GM18858 (cell line): ENCODE results near the gene MYH11.
"Not testable (repeated sequence)": the region's sequence is repeated elsewhere in the genome, so short reads cannot be mapped to it uniquely, and the experiment has no call there.

Experiments used
- ATAC-seq: cut with Tn5 transposase; IDR thresholded peaks from one replicate; pipeline ENCODE4 v1.9.1; 2021; ENCODE audit not compliant: unreplicated experiment

MYH11 gene

DNA sequence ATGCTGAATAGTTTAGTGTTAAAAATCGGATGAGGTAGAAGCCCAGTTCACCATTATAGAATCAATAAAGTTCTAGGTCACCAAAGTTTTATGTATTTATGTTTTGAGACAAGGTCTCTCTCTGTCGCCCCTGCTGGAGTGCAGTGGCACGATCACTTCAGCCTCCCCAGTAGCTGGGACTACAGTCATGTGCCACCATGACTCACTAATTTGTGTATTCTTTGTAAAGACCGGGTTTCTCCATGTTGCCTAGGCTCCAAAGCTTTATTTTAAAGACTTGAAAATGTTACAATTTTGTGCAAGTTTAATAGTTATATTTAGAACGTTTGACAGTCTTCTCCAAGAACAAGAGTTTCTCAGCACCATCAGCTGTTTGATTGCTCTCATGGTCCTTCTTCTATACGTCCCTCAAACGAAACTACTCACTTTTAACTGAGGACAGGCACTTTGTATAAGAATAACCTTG is 174.7 kb downstream of the MYH11 start:
- ATAC-seq: no peak

DNA sequence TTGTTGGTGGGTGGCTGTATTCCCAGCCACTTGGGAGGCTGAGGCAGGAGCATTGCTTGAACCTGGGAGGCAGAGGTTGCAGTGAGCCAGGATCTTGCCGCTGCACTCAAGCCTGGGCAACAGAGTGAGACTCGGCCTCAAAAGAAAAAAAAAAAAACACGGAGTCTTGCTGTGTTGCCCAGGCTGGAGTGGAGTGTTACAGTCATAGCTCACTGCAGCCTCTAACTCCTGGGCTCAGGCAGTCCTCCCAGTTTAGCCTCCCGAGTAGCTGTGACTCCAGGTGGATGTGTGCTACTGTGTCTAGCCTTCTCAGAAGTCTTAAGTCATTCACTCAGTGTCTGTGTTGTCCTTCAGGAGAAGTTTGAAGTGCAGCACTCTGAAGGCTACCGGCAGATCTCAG is 179.4 kb downstream of the MYH11 start:
- ATAC-seq: no peak

DNA sequence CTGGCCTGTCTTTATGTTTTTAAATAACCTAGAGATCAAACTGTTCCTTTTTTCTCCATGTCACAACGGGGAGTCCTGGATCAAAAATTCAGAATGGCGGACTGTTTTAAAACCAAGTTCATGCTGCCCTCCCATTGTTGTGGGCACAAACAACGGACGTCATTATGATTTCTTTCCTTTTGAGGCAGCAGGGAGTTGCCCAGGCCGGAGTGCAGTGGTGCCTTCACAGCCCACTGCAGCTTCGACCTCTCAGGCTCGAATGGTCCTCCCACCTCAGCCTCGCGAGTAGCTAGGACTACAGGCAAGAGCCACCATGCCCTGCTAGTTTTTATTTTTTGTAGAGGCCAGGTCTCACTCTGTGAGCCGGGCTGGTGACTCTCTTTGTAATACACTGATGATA is 180.3 kb downstream of the MYH11 start:
- no peak for ATAC-seq

DNA sequence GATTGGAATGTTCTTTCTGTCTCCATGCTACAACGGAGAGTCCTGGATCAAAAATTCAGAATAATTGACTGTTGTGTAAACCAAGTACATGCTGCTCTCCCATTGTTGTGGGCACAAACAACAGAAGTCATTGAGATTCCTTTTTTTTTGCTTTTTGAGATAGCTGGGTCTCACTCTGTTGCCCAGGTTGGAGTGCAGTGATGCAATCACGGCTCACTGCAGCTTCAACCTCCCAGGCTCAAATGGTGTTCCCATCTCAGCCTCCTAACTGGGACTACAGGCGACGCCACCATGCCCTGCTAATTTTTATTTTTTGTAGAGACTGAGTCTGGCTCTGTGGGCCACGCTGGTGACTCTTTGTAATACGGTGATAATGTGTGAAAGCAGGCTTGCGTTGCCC is 182.3 kb downstream of the MYH11 start:
- ATAC-seq: no peak

DNA sequence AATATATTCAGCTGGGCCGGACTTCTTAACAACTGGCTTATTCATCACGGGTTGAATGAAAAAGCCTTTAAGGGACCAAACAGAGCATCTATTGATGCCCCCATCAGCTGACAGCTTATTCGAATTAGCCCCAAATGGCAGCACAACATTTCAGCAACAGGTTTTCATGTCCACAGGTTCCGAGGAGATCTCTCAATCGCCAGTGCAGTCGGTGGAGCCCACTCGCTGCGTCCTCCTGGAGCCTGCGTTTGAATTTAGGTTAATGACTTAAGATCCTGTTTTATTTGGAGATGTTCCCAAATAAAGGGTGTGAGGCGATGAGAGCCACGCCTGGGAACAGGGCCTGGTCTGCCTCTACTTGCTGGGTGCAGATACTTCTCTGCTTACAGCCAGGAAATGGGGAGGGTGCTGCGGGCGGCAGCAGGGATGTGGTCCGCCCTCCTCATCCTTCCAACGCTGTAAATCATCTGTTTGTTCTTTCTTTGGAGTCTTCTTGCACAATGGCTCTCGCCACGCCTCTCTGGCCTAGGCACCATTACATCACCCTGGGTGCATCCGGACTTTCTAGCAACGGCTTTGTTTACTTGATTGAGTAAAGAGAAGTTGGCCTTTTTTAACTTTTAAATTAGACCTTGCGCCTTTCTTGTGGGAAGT is 184.2 kb downstream of the MYH11 start:
- no peak for ATAC-seq

DNA sequence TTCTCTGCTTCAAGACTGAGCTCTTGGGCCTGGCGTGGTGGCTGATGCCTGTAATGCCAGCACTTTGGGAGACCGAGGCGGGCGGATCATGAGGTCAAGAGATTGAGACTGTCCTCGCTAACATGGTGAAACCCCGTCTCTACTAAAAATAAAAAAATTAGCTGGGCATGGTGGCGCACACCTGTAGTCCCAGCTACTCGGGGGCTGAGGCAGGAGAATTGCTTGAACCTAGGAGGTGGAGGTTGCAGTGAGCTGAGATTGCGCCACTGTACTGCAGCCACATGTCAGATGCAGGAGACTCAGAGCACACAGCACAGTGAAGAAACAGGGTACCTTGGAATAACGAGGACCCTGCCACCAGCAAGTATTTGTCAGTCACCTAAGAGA is 184.7 kb downstream of the MYH11 start:
- not testable (repeated sequence) for ATAC-seq

DNA sequence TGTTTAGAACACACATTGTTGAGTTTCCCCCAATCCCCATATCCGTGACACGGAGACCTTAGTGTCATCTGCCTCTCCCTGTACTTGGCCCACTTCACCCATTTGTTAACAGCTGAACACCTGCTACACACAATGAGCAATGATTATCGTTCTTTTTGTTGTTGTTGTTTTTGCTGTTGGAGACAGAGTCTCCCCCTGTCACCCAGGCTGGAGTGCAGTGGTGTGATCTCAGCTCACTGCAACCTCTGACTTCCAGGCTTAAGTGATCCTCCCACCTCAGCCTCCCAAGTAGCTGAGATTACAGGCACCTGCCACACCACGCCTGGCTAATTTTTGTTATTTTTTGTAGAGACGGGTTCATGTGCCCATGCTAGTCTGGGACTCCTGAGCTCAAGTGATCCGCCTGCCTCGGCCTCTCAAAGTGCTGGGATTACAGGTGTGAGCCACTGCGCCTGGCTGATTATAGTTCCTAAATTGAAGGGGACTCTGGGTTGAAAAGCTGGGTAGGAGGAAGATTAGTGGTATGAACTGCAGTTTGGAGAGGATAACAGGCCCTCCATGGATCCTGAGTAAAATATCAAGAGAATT is 185.2 kb downstream of the MYH11 start:
- no peak for ATAC-seq

DNA sequence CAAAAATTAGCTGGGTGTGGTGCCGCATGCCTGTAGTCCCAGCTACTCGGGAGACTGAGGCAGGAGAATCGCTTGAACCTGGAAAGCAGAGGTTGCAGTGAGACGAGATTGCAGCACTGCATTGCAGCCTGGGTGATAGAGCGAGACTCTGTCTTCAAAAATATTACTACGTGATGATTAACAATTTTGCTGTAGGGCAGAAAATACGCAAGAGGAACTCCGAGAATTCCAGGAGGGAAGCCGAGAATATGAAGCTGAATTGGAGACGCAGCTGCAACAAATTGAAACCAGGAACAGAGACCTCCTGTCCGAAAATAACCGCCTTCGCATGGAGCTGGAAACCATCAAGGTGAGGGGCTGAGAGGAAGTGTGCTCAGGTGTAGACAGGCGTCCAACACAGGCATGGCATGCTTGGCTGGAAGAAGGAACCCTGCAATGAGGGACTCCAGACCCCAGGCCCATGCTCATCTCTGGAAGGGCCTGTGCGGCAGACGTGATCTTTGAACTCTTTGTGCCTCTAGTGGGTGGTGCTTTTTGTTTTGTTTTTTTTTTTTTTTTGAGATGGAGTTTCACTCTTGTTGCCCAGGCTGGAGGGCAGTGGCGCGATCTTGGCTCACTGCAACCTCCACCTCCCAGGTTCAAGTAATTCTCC is 189.6 kb downstream of the MYH11 start:
- ATAC-seq: no peak

DNA sequence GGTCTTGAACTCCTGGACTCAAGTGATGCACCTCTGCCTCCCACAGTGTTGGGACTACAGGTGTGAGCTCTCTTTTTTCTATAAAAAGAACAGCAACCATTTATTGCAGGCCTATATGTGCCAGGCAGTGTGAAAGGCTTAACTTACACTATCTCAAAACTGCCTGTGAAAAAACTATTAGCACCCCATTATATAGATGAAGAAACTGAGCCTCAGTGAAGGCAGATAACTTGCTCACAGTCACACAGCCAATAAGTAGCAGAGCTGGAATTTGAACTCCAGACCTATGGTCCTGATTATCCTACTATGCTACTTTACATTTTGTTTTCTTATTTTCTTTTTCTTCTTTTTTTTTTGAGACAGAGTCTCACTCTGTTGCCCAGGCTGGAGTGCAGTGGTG is 191.7 kb downstream of the MYH11 start:
- no peak for ATAC-seq

DNA sequence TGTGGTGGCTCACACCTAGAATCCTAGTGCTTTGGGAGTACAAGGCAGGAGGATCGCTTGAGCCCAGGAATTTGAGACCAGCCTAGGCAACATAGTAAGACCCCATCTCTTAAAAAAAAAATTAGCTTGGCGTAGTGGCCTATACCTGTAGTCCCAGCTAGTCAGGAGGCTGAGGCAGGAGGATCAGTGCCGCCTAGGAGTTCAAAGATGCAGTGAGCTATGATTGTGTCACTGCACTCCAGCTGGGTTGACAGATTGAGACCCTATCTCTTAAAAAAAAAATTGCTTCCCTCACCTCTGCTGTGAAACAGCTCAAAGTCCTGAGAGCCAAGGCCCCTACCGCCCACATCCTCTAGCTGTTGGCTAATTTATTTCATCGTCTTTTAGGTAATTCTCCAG is 196.6 kb downstream of the MYH11 start:
- no peak for ATAC-seq

DNA sequence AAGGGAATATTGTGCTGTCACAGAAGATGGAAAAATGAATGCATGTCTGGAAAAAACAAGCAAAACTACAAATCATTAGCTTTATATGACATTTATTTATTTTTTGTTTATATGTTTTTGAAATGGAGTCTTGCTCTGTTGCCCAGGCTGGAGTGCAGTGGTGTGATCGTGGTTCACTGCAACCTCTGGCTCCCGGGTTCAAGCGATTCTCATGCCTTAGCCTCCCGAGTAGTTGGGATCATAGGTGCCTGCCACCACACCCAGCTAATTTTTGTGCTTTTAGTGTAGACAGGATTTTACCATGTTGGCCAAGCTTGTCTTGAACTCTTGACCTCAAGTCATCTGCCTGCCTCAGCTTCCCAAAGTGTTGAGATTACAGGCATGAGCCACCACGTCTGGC is 198.3 kb downstream of the MYH11 start:
- ATAC-seq: no peak

DNA sequence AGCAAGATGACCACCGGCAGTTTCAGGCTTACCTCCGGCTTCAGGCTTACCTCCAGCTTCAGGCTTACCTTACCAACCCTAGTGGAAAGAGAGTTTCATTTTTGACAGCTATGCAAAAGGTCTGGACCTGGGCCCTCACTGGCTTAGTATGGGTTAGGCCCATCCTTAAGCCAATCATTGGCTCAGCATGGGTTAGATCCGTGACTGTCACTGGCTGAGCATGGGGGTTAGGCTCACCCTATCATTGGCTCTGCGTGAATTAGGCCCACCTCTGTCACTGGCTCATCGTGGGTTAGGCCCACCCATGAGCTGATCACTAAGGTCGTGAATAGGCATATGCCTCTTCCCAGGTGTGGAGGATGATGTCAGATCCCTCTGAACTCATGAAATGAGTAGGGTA is 198.7 kb downstream of the MYH11 start:
- ATAC-seq: no peak

DNA sequence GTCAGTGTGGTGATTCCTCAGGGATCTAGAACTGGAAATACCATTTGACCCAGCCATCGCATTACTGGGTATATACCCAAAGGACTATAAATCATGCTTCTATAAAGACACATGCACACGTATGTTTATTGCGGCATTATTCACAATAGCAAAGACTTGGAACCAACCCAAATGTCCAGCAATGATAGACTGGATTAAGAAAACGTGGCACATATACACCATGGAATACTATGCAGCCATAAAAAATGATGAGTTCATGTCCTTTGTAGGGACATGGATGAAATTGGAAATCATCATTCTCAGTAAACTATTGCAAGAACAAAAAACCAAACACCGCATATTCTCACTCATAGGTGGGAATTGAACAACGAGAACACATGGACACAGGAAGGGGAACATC is 201.3 kb downstream of the MYH11 start:
- not testable (repeated sequence) for ATAC-seq

DNA sequence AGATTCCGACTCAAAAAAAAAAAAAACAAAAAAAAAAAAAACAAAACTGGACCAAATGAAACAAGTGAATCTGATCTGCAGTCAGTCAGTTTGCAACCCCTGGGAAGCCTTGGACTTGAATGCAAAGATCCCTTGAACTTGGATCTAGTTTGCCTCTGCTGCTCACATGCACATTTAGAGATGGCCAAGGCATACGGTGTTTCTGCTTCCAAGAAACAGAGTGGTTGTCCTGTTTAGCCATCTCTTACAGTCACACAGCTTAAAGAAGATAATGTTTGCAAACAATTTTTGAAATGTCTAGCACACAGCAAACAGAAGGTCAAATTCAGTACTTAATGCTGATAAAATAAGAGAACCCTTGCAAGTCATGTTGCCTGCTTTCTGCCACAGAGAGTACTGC is 202.2 kb downstream of the MYH11 start:
- no peak for ATAC-seq

DNA sequence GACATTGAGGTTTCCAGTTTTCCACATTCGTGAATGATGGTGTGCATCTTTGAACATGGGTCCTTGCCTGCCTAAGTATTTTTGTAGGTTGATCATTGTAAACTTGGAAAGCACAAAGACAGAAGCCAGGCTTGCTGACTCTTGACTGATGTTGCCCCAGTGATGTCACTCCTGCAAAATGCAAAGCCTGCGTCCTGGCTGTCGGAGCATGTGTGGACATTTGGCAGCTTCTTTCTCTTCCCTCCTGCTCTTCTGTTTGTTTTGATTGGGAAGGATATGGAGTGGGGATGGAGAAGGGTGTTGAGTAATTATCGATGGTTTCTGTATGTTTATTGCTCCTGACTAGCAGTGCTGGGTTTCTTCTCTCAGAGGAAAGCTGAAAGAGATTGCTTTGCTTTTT is 203.6 kb downstream of the MYH11 start:
- no peak for ATAC-seq
